ENCODE data around the gene MTG2.

Gene MTG2

GRCh38 chr20:62162765-62163484 is 19.9 kb upstream of the MTG2 start:
- DNase-seq (ENCODE audit: low read depth in 1 of 2, low spot score in 1 of 2): no peak

- no peak for DNase-seq (ENCODE audit: low read depth in 1 of 2, low spot score in 1 of 2)
Measured at GRCh38 chr20:62163485-62163865, 19.4 kb upstream of the MTG2 start.

GRCh38 chr20:62163986-62164762 is 18.7 kb upstream of the MTG2 start:
- no peak for DNase-seq (ENCODE audit: low read depth in 1 of 2, low spot score in 1 of 2)

GRCh38 chr20:62164879-62165761 is 17.7 kb upstream of the MTG2 start:
- no peak for DNase-seq (ENCODE audit: low read depth in 1 of 2, low spot score in 1 of 2)

- DNase-seq (ENCODE audit: low read depth in 1 of 2, low spot score in 1 of 2): no peak
Measured at GRCh38 chr20:62165762-62166399, 16.9 kb upstream of the MTG2 start.

- no peak for DNase-seq (ENCODE audit: low read depth in 1 of 2, low spot score in 1 of 2)
Measured at GRCh38 chr20:62167474-62167873, 15.4 kb upstream of the MTG2 start.

GRCh38 chr20:62168061-62168460 is 14.8 kb upstream of the MTG2 start:
- no peak for DNase-seq (ENCODE audit: low read depth in 1 of 2, low spot score in 1 of 2)

GRCh38 chr20:62168890-62169435 is 13.9 kb upstream of the MTG2 start:
- DNase-seq (ENCODE audit: low read depth in 1 of 2, low spot score in 1 of 2): no peak

- DNase-seq (ENCODE audit: low read depth in 1 of 2, low spot score in 1 of 2): no peak
Measured at GRCh38 chr20:62170536-62170935, 12.3 kb upstream of the MTG2 start.

- DNase-seq (ENCODE audit: low read depth in 1 of 2, low spot score in 1 of 2): no peak
Measured at GRCh38 chr20:62171245-62171644, 11.6 kb upstream of the MTG2 start.

GRCh38 chr20:62172666-62173065 is 10.2 kb upstream of the MTG2 start:
- no peak for DNase-seq (ENCODE audit: low read depth in 1 of 2, low spot score in 1 of 2)

GRCh38 chr20:62174021-62174804 is 8.6 kb upstream of the MTG2 start:
- DNase-seq (ENCODE audit: low read depth in 1 of 2, low spot score in 1 of 2): no peak

GRCh38 chr20:62174870-62175624 is 7.8 kb upstream of the MTG2 start:
- DNase-seq (ENCODE audit: low read depth in 1 of 2, low spot score in 1 of 2): no peak

GRCh38 chr20:62175711-62176110 is 7.1 kb upstream of the MTG2 start:
- DNase-seq (ENCODE audit: low read depth in 1 of 2, low spot score in 1 of 2): no peak

- no peak for DNase-seq (ENCODE audit: low read depth in 1 of 2, low spot score in 1 of 2)
Measured at GRCh38 chr20:62176866-62177265, 6.0 kb upstream of the MTG2 start.

GRCh38 chr20:62177307-62177706 is 5.5 kb upstream of the MTG2 start:
- DNase-seq (ENCODE audit: low read depth in 1 of 2, low spot score in 1 of 2): no peak

GRCh38 chr20:62178316-62179161 is 4.3 kb upstream of the MTG2 start:
- no peak for DNase-seq (ENCODE audit: low read depth in 1 of 2, low spot score in 1 of 2)

GRCh38 chr20:62179162-62179504 is 3.7 kb upstream of the MTG2 start:
- no peak for DNase-seq (ENCODE audit: low read depth in 1 of 2, low spot score in 1 of 2)

- no peak for DNase-seq (ENCODE audit: low read depth in 1 of 2, low spot score in 1 of 2)
Measured at GRCh38 chr20:62181808-62182207, 1.0 kb upstream of the MTG2 start.

All from activated CD4-positive, alpha-beta T cell treated with anti-CD3 and anti-CD28 coated beads, Interleukin-2, amount 50 U/mL, for 24 hours (primary cell).